Keratinocyte (primary cell): ENCODE data around the gene UBE2J2.

ENCODE experiments used
- CTCF ChIP-seq, 3 experiments: IDR thresholded peaks in 1 of 3; conservative IDR thresholded peaks in 1 of 3; optimal IDR thresholded peaks in 1 of 3; 2 replicates in 2 of 3; 3 replicates in 1 of 3; pipeline versions ENCODE3 to v1.5.1; 2011; ENCODE audit warnings: low read length in 3 of 3, mild to moderate bottlenecking in 3 of 3, moderate library complexity in 2 of 3, control low read depth in 1 of 3, inconsistent platforms in 1 of 3; ENCODE audit not compliant: insufficient read depth in 2 of 3; ENCODE audit errors: extremely low read depth in 1 of 3
- EZH2 ChIP-seq: IDR thresholded peaks from one replicate; pipeline ENCODE4 v1.6.1; 2012; ENCODE audit warnings: inconsistent platforms, mild to moderate bottlenecking, low read length, moderate library complexity

DNA sequence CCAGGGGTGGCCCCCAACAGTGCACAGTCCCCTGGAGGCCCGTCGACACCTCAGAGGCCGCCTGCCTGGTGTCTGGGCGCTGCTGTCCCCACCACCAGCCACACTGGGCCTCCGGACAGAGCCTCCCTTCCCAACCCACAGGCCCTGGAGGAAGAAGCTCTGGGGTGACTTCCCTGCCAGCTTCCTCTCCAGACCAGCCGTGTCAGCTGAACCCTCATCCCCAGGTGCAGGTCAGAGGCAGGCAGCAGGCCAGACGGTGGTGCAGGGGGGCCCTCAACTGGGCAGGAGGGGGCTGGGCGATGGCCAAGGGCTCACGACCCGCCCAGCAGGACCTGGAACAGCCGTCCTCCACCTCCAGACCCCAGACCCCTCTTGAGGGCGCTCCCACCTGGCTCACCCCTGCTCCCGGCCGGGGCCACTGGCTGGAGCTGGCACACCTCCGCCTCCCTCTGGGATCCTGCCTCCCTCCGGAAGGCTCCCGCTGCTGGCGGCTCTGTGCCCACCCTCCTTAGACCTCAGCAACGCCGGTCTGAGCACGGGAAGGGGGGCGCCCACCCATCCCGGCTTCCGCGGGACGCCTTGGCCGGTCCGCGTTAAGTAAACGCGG, 67.8 kb downstream of the UBE2J2 start:
- TF ChIP-seq CTCF (optimal IDR thresholded peaks at IDR 0.05 in 1 of 3, IDR thresholded peaks at IDR 0.05 in 1 of 3, conservative IDR thresholded peaks at IDR 0.05 in 1 of 3; ENCODE audit: extremely low read depth in 1 of 3, insufficient read depth in 2 of 3, low read length in 3 of 3) (no peak), EZH2 (no peak)
